Suprapubic skin (tissue), 4 donors: ENCODE results near the gene HSPA12B.

Experiments
- CTCF ChIP-seq, 2 donors: fragments of 200-600 bp in 1 of 2; fragments of 450-650 bp in 1 of 2; sonication (generic) in 1 of 2; IDR thresholded peaks; one replicate each; pipeline ENCODE4 v1.5.1; 2016 to 2019; ENCODE audit warnings: antibody characterized with exemption in 2 of 2, mild to moderate bottlenecking in 1 of 2, moderate library complexity in 1 of 2
- EP300 ChIP-seq: sonication (generic); formaldehyde crosslinking; IDR thresholded peaks from one replicate; pipeline ENCODE4 v1.6.1; 2017; ENCODE audit warnings: antibody characterized with exemption
- POLR2A ChIP-seq, 2 donors: fragments of 450-650 bp; IDR thresholded peaks; one replicate each; pipeline ENCODE4 v1.6.1; 2017; ENCODE audit warnings: antibody characterized with exemption in 2 of 2, mild to moderate bottlenecking in 2 of 2, moderate library complexity in 2 of 2
- POLR2AphosphoS5 ChIP-seq, 3 donors: sonication (generic); formaldehyde crosslinking; IDR thresholded peaks; one replicate each; pipeline ENCODE4 v1.6.1; 2017; ENCODE audit warnings: antibody characterized with exemption in 3 of 3

- TF ChIP-seq CTCF (IDR thresholded peaks at IDR 0.05) (peak; percentile 87 to 92), POLR2AphosphoS5 (IDR thresholded peaks at IDR 0.05) (no peak), EP300 (no peak), POLR2A (IDR thresholded peaks at IDR 0.05) (no peak)
These were observed 21.6 kb upstream of the HSPA12B start for GRCh38 chr20:3710703-3711483.
